Skeletal muscle satellite cell (primary cell): Measurements from ENCODE around the gene AAGAB.
"Not testable (repeated sequence)": the region's sequence is repeated elsewhere in the genome, so short reads cannot be mapped to it uniquely, and the experiment has no call there.

Experiments used
- H3K27me3 ChIP-seq: 2 replicates; pipeline ENCODE4 v1.7.0; 2013; ENCODE audit warnings: low read length; ENCODE audit not compliant: control insufficient read depth, insufficient read depth
- H3K36me3 ChIP-seq: 2 replicates; pipeline ENCODE4 v1.7.0; 2013; ENCODE audit warnings: mild to moderate bottlenecking, control low read depth, low read length; ENCODE audit not compliant: insufficient read depth
- H3K4me1 ChIP-seq: 2 replicates; pipeline ENCODE4 v1.7.0; 2013; ENCODE audit warnings: low read length; ENCODE audit not compliant: control insufficient read depth, insufficient read depth
- H3K4me2 ChIP-seq: 2 replicates; pipeline ENCODE4 v1.7.0; 2013; ENCODE audit warnings: mild to moderate bottlenecking, low read length
- H3K4me3 ChIP-seq: 2 replicates; pipeline ENCODE4 v1.7.0; 2013; ENCODE audit warnings: low read length
- H3K9ac ChIP-seq: 2 replicates; pipeline ENCODE4 v1.7.0; 2013; ENCODE audit warnings: mild to moderate bottlenecking, low read depth, low read length, moderate library complexity
- H3K9me3 ChIP-seq: replicated peaks from 2 replicates; pipeline ENCODE4 v1.7.0; 2013; ENCODE audit warnings: mild to moderate bottlenecking, control low read depth, low read length

The AAGAB gene

DNA sequence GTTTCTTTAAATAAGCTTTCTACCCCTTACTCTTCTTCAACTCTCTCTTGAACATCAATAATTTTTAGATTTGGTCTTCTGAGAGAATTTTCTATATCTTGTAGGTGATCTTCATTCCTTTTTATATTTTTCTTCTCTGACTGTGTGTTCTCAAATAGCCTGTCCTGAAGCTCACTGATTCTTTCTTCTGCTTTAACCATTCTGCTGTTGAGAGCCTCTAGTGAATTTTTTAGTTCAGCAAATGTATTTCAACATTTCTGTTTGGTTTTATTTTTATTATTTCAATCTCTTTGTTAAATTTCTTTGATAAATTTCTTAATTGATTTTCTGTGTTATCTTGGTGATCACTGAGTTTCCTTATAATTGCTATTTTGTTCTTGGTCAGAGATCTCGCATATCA lies 19.8 kb upstream of the AAGAB start:
- Histone ChIP-seq H3K9me3 (no peaks in the 10 kb centered on the region), H3K27me3 (no peaks in the 10 kb centered on the region), H3K36me3 (no peaks in the 10 kb centered on the region), H3K4me3 (no peak overlapping the region), H3K4me2 (no peak overlapping the region), H3K4me1 (no peaks in the 10 kb centered on the region), H3K9ac (no peak overlapping the region)

- H3K36me3 ChIP-seq = no peaks in the 10 kb centered on the region
- H3K9me3 ChIP-seq = no peaks in the 10 kb centered on the region
- H3K9ac ChIP-seq = no peak overlapping the region
- no peak overlapping the region for H3K4me3 ChIP-seq
- no peak overlapping the region for H3K4me2 ChIP-seq
- H3K4me1 ChIP-seq = no peaks in the 10 kb centered on the region
- no peaks in the 10 kb centered on the region for H3K27me3 ChIP-seq
These were observed 13.8 kb upstream of the AAGAB start for GRCh38 chr15:67267951-67268941.

DNA sequence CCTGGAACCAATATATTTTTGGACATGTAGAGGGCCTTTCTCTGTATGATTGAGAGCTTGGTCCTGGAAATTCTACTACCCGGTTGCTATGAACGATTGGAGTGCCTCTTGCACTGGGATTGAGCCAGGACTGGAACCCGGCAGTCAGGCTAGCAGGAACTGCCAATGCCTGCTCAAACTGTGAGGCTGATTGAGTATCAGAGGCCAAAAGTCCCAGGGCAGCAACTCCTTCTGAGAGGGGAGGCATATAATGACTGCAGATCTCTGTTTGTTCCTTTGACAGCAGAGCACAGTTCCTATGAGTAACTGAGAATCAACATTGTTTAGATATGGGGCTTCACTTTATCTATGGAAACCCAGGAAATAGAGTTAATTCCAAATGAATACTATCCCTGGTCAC lies 13.0 kb upstream of the AAGAB start:
- Histone ChIP-seq H3K4me2 (no peak overlapping the region), H3K36me3 (no peaks in the 10 kb centered on the region), H3K4me1 (no peaks in the 10 kb centered on the region), H3K4me3 (no peak overlapping the region), H3K9me3 (no peaks in the 10 kb centered on the region), H3K9ac (no peak overlapping the region), H3K27me3 (no peaks in the 10 kb centered on the region)

DNA sequence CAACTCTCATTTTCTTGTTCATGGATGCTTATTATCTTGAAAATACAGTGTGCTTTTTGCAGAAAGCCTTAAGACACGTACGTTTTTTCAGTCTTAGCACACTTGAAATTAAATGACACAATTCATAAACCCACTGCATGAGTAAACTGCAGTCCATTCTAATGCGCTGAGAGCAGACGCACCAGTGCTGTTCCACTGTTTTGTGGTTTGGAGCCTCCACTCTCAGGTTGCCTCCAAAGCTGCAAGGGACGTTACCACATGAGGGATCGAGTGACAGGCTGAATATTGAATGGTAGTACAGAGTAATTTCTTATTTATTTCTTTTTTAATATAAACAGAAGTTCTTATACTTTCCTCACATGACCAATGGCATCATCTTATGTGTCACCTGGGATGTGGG lies 12.4 kb upstream of the AAGAB start:
- Histone ChIP-seq H3K9ac (no peak overlapping the region), H3K27me3 (no peaks in the 10 kb centered on the region), H3K9me3 (no peaks in the 10 kb centered on the region), H3K4me3 (no peak overlapping the region), H3K4me2 (no peak overlapping the region), H3K36me3 (no peaks in the 10 kb centered on the region), H3K4me1 (no peaks in the 10 kb centered on the region)

GRCh38 chr15:67259806-67260205 lies 5.3 kb upstream of the AAGAB start:
- no peaks in the 10 kb centered on the region for H3K36me3 ChIP-seq
- H3K27me3 ChIP-seq = no peaks in the 10 kb centered on the region
- H3K4me3 ChIP-seq = no peak overlapping the region
- H3K9ac ChIP-seq = no peak overlapping the region
- no peak overlapping the region for H3K4me2 ChIP-seq
- H3K4me1 ChIP-seq = no peaks in the 10 kb centered on the region
- H3K9me3 ChIP-seq = no peaks in the 10 kb centered on the region

DNA sequence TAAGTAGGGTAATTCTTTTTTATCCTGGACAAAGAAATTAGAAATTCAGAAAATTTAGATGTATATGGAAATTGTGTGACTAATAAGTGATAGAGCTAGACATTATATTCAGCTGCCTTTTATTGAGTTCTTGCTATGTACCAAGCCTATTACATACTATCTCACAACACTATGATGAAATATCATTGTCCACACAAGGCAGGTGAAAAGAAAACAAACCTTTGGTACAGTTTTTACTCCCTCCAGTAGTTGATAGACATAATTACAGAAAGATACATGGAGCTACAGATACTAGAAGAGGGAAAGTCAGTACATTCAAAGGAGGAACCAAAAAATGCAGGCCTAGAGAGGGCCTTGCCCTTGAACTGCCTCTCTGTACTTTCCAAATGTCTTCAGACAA lies 4.9 kb upstream of the AAGAB start:
- Histone ChIP-seq H3K4me3 (no peak overlapping the region), H3K9me3 (no peaks in the 10 kb centered on the region), H3K4me2 (no peak overlapping the region), H3K4me1 (no peaks in the 10 kb centered on the region), H3K36me3 (no peaks in the 10 kb centered on the region), H3K9ac (no peak overlapping the region), H3K27me3 (no peaks in the 10 kb centered on the region)

GRCh38 chr15:67258412-67258811 lies 4.0 kb upstream of the AAGAB start:
- not testable (repeated sequence) for H3K9ac ChIP-seq, H3K4me3 ChIP-seq, H3K36me3 ChIP-seq, H3K4me1 ChIP-seq, H3K27me3 ChIP-seq, H3K4me2 ChIP-seq, H3K9me3 ChIP-seq

DNA sequence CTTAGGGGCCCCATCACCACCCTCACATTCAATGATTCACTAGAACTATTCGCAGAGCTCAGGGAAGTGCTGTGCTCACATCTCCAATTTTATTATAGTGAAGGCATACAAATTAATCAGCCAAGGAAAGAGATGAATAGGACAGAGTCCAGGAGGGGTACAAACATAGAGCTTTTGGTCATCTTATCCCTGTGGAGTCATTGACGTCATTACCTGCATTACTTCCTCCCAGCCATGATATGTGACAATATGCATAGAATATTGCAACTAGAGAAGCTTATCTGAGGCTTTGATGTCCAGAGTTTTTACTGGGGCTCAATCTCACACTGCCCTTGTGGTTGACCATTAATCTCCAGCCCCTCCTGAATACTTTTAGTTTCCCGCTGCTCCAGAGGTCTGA lies 1.6 kb upstream of the AAGAB start:
- Histone ChIP-seq H3K27me3 (no peaks in the 10 kb centered on the region), H3K36me3 (no peaks in the 10 kb centered on the region), H3K4me3 (no peak overlapping the region), H3K4me1 (peaks cover 13% of the 10 kb centered on the region), H3K9ac (no peak overlapping the region), H3K9me3 (no peaks in the 10 kb centered on the region), H3K4me2 (no peak overlapping the region)

DNA sequence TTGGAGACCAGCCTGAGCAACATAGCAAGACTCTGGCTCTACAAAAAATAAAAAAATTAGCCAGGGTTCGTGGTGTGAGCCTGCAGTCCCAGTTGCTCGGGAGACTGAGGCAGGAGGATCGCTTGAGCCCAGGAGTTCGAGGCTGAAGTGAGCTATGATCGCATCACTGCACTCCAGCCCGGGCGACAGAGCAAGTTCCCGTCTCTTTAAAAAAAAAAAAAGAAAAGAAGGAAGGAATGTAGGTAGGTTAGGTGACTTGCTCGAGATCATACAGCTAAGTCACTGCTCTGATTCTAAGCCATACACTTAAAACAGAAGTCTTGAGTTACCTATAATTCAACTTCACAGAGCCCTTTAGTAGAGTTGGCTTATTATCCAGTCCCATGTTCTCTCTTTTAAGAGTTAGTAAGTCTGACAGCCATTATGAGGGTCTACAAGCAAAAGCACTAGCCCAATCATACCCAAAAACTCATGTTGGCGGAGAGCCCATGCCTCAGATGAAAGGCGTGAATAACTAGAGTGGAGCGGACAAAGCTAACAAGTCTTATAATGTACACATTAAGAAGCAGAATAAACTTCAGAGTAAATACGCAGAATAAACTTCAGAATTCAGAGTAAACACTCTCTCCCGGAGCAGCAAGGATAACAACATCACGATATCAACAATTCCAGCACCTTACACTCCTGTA lies 768 bp downstream of the AAGAB start:
- Histone ChIP-seq H3K9me3 (no peaks in the 10 kb centered on the region), H3K36me3 (no peaks in the 10 kb centered on the region), H3K4me2 (peak overlapping the region; percentile 98), H3K4me3 (peak overlapping the region; percentile 95), H3K4me1 (peaks cover 13% of the 10 kb centered on the region), H3K9ac (peak overlapping the region; percentile 99), H3K27me3 (no peaks in the 10 kb centered on the region)

DNA sequence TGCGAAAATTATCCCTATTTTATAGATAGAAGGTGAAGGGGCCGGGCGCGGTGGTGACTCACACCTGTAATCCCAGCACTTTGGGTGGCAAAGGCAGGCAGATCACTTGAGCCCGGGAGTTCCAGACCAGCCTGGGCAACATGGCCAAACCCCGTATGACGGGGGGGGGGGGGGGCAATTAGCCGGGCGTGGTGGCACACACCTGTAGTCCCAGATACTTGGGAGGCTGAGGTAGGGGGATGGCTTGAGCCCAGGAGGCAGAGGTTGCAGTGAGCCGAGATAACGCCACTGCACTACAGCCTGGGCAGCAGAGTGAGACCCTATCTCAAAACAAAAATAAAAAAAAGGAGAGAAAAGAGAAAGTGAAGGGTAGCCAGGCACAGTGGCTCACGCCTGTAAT lies 1.4 kb downstream of the AAGAB start:
- Histone ChIP-seq H3K9ac (peak overlapping the region; percentile 99), H3K27me3 (no peaks in the 10 kb centered on the region), H3K4me2 (peak overlapping the region; percentile 98), H3K4me1 (peaks cover 13% of the 10 kb centered on the region), H3K9me3 (no peaks in the 10 kb centered on the region), H3K4me3 (peak overlapping the region; percentile 95), H3K36me3 (no peaks in the 10 kb centered on the region)

DNA sequence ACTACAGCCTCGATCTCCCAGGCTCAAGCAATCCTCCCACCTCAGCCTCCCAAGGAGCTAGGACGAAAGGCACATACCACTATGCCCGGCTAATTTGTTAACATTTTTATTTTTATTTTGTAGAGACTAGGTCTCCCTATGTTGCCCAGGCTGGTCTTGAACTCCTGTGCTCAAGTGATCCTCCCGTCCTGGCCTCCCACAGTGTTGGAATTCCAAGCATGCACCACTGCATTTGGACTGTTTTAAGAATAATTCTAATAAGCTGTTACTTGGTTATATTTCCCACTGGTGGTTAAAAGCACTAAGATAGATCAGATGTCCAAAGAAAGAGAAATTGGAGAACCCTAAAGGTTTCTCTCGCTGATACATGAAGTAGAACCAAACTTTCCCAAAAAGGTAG lies 3.1 kb downstream of the AAGAB start:
- Histone ChIP-seq H3K9ac (no peak overlapping the region), H3K4me1 (peaks cover 13% of the 10 kb centered on the region), H3K36me3 (no peaks in the 10 kb centered on the region), H3K27me3 (no peaks in the 10 kb centered on the region), H3K4me2 (no peak overlapping the region), H3K9me3 (no peaks in the 10 kb centered on the region), H3K4me3 (no peak overlapping the region)
